ENCODE data around the gene MYCBPAP. TPM values are rescaled to one million over a fixed set of nuclear protein-coding genes. Genes with fewer than 3 reads are reported as not detected.

MYCBPAP gene
- total and polyA plus RNA-seq, 2 donors (not counting 1 experiment from before 2014, with no cell fraction given): 0.16 to 3.0 TPM

GRCh38 chr17:50534979-50535326 is 26.7 kb downstream of the MYCBPAP start:
- H3K4me3 ChIP-seq (replicated peaks in 1 of 4; ENCODE audit: control extremely low read depth in 1 of 4, insufficient read depth in 1 of 4, low read depth in 3 of 4, low read length in 4 of 4): no peak overlapping the region
- H3K27ac ChIP-seq (ENCODE audit: insufficient read depth, low read length): no peak overlapping the region
- no peaks in the 10 kb centered on the region for H4K20me1 ChIP-seq (ENCODE audit: control insufficient read depth, extremely low read depth, insufficient read depth, low read length)
- no peak for TF ChIP-seq CTCF (conservative IDR thresholded peaks at IDR 0.05 in 1 of 2, IDR thresholded peaks at IDR 0.05 in 1 of 2; ENCODE audit: low read depth in 1 of 2, low read length in 2 of 2)
- TF ChIP-seq EZH2 (IDR thresholded peaks at IDR 0.05; ENCODE audit: low read length, missing control alignments): no peak
- H3K79me2 ChIP-seq (ENCODE audit: control insufficient read depth, insufficient read depth, low read length): no peaks in the 10 kb centered on the region
- H3K36me3 ChIP-seq (ENCODE audit: control insufficient read depth, insufficient read depth, low read length): no peaks in the 10 kb centered on the region
- peaks cover 22% of the 10 kb centered on the region for H3K27me3 ChIP-seq (ENCODE audit: control insufficient read depth, insufficient read depth, low read length)
- H3K9ac ChIP-seq (ENCODE audit: insufficient read depth, low read length): no peak overlapping the region
- H3K9me3 ChIP-seq (ENCODE audit: control insufficient read depth, insufficient read depth, low read depth, low read length): no peaks in the 10 kb centered on the region
- no peak for DNase-seq (ENCODE audit: low read depth in 2 of 2)
- no peak overlapping the region for H2AFZ ChIP-seq (ENCODE audit: low read length)
- H3K4me1 ChIP-seq (ENCODE audit: control insufficient read depth, extremely low read depth, insufficient read depth, low read length): no peaks in the 10 kb centered on the region
- H3K4me2 ChIP-seq (ENCODE audit: extremely low read depth, insufficient read depth, low read length): no peak overlapping the region

- H3K4me1 ChIP-seq (ENCODE audit: control insufficient read depth, extremely low read depth, insufficient read depth, low read length): no peaks in the 10 kb centered on the region
- H3K79me2 ChIP-seq (ENCODE audit: control insufficient read depth, insufficient read depth, low read length): no peaks in the 10 kb centered on the region
- H3K27ac ChIP-seq (ENCODE audit: insufficient read depth, low read length): no peak overlapping the region
- no peak overlapping the region for H3K9ac ChIP-seq (ENCODE audit: insufficient read depth, low read length)
- peaks cover 22% of the 10 kb centered on the region for H3K27me3 ChIP-seq (ENCODE audit: control insufficient read depth, insufficient read depth, low read length)
- TF ChIP-seq EZH2 (IDR thresholded peaks at IDR 0.05; ENCODE audit: low read length, missing control alignments): no peak
- no peak for TF ChIP-seq CTCF (conservative IDR thresholded peaks at IDR 0.05 in 1 of 2, IDR thresholded peaks at IDR 0.05 in 1 of 2; ENCODE audit: low read depth in 1 of 2, low read length in 2 of 2)
- no peaks in the 10 kb centered on the region for H3K36me3 ChIP-seq (ENCODE audit: control insufficient read depth, insufficient read depth, low read length)
- no peaks in the 10 kb centered on the region for H3K9me3 ChIP-seq (ENCODE audit: control insufficient read depth, insufficient read depth, low read depth, low read length)
- H4K20me1 ChIP-seq (ENCODE audit: control insufficient read depth, extremely low read depth, insufficient read depth, low read length): no peaks in the 10 kb centered on the region
- no peak overlapping the region for H3K4me2 ChIP-seq (ENCODE audit: extremely low read depth, insufficient read depth, low read length)
- no peak overlapping the region for H3K4me3 ChIP-seq (replicated peaks in 1 of 4; ENCODE audit: control extremely low read depth in 1 of 4, insufficient read depth in 1 of 4, low read depth in 3 of 4, low read length in 4 of 4)
- no peak for DNase-seq (ENCODE audit: low read depth in 2 of 2)
- H2AFZ ChIP-seq (ENCODE audit: low read length): no peak overlapping the region
These were observed 27.2 kb downstream of the MYCBPAP start for GRCh38 chr17:50535407-50535806.

GRCh38 chr17:50536683-50537646 is 28.7 kb downstream of the MYCBPAP start:
- no peak overlapping the region for H3K27ac ChIP-seq (ENCODE audit: insufficient read depth, low read length)
- H2AFZ ChIP-seq (ENCODE audit: low read length): no peak overlapping the region
- no peak overlapping the region for H3K4me2 ChIP-seq (ENCODE audit: extremely low read depth, insufficient read depth, low read length)
- H3K36me3 ChIP-seq (ENCODE audit: control insufficient read depth, insufficient read depth, low read length): no peaks in the 10 kb centered on the region
- H3K9me3 ChIP-seq (ENCODE audit: control insufficient read depth, insufficient read depth, low read depth, low read length): no peaks in the 10 kb centered on the region
- TF ChIP-seq CTCF (conservative IDR thresholded peaks at IDR 0.05 in 1 of 2, IDR thresholded peaks at IDR 0.05 in 1 of 2; ENCODE audit: low read depth in 1 of 2, low read length in 2 of 2): no peak
- no peak for TF ChIP-seq EZH2 (IDR thresholded peaks at IDR 0.05; ENCODE audit: low read length, missing control alignments)
- DNase-seq (ENCODE audit: low read depth in 2 of 2): no peak
- no peaks in the 10 kb centered on the region for H4K20me1 ChIP-seq (ENCODE audit: control insufficient read depth, extremely low read depth, insufficient read depth, low read length)
- peaks cover 2% of the 10 kb centered on the region for H3K4me1 ChIP-seq (ENCODE audit: control insufficient read depth, extremely low read depth, insufficient read depth, low read length)
- H3K9ac ChIP-seq (ENCODE audit: insufficient read depth, low read length): no peak overlapping the region
- peaks cover 16% of the 10 kb centered on the region for H3K27me3 ChIP-seq (ENCODE audit: control insufficient read depth, insufficient read depth, low read length)
- H3K79me2 ChIP-seq (ENCODE audit: control insufficient read depth, insufficient read depth, low read length): no peaks in the 10 kb centered on the region
- no peak overlapping the region for H3K4me3 ChIP-seq (replicated peaks in 1 of 4; ENCODE audit: control extremely low read depth in 1 of 4, insufficient read depth in 1 of 4, low read depth in 3 of 4, low read length in 4 of 4)
